ENCODE data around the gene TMOD3.
A peak's percentile ranks its signal among the peaks of the same experiment; 100 is the strongest.
"Not testable (repeated sequence)": the region's sequence is repeated elsewhere in the genome, so short reads cannot be mapped to it uniquely, and the experiment has no call there.

TMOD3 gene

DNA sequence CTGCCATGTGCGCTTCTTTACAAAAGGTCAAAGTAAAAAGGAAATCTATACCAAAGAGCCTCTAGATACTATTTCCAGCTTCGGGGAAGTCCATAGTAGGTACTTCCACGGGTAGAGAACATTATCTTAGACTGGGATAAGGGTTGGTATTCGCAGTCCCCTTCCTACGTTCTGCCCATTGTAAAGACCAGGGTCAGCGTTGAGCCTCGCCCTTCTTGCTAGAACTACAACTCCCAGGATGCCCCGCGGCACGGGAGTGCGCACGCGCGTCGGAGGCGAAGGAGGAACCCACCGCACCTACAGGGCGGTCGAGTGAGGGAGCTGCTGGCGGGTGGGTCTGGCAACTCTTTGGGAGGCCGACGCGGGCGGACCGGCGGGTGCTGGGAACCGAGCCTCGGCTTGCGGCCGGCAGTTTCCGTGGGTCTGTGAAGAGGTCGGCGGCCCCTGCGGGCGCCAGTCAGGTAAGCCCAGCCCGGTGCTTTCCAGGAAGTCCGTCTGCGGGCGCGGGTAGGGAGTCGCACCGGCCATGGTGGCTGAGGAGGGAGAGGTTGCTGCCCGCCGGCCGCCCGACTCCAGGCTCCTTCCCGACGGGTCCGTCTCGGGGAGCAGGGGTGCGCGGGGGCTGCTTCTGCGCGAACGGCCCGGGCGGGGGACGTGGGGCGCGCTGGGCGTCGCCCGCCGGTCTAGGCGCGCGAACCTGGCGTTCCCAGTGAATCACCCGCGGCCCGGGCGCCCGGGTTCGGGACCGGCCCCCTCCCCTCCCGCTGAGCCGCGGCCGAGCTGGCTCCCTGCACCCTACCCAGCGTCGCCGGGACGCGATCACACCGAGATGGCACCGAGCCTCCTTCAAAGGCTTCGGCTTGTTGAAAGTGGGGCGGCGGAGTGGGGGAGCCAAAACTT lies at the start of gene TMOD3:
Gene TMOD3, plus strand, starts transcription at position 278 of the 900 bp plus-strand sequence. CDS start 33,232 bp downstream, outside the sequence.
- DNase-seq: peak; percentile 90 to 92

DNA sequence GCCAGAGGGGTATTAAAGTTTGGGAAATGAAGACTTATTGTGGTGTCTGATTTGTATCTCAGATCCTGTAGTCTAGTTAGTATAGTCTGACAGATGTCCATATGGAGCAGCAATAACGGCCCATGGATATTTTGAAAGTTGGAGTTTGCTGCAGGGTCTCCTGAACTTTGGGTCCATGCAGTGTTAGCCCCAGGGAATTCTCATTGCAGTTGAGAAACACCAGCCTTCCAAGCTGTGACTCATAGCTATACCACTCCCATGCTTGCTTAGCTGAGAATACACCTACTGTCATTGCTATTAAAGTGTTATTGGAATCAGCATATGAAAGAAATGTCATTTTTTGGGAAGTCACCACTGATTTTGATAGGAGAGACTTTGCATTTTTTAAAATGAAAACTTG lies 48.8 kb upstream of the TMOD3 start:
- DNase-seq: no peak

DNA sequence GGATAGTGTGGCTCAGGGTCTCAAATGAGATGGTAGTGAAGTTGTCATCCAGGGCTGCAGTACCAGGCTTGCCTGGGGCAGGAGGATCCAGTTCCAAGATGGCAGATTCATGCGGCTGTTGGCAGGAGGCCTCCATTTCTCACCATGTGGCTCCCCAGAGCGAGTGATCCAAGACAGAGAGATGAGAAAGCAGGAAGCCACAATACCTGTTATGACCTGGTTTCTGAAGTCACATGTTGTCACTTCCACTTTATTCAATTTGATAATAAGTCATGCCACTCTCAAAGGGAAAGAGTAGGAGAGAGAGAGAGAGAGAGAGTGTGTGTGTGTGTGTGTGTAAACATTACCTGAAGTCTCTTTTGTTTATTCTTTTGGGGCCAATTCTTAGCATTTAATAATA lies 47.9 kb upstream of the TMOD3 start:
- no peak for DNase-seq

DNA sequence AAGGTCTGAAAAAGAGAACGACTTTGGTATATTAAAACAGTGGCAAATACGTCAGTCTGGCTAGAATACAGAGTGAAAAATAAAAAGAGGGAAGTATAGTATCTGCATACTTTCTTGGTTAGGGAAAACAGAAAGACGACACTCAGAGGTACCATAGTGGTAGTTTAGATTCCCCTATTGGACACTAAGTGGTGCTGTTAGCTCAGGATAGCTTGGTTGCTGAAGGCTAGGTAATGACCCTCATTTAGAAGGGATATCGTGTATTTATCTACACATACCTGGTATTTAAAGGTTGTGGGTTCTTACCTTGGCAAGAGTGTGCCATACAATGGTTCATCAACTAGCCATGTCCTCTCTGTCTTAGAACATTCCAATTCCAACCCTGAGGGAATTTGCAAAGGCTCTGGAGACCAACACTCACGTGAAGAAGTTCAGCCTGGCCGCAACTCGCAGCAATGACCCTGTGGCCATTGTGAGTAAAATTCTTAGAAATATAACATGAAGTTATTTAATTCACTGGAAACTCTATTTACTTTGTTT lies 47.0 kb upstream of the TMOD3 start:
- no peak for DNase-seq

DNA sequence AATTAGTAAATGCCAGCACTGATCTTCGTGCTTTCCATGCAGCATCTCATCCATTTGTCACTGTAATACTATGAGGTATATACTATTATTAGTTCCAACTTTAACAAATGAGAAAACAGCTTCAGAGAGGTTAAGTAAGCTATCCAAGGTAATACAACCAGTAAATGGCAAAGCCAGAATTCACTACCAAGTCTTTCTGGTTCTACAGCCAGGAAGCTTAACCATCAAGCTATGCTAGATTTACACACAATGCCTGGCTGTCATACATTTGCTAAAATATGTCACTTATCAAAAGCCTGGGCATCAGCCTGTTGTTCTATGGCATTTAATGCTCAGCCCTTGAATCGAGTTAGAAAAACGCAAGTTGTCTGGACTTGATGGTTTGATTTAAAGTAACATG lies 45.5 kb upstream of the TMOD3 start:
- no peak for DNase-seq

DNA sequence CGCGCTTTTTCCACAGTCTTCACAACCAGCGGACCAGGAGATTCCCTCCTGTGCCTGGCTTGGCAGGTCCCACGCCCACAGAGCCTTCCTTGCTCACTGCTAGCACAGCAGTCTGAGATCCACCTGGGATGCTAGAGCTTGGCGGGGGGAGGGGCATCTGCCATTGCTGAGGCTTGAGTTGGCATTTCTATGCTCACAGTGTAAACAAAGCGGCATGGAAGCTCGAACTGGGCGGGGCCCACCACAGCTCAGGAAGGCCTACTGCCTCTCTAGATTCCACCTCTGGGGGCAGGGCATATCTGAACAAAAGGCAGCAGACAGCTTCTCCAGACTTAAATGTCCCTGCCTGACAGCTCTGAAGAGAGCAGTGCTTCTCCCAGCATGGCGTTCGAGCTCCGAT lies 42.3 kb upstream of the TMOD3 start:
- not testable (repeated sequence) for DNase-seq

DNA sequence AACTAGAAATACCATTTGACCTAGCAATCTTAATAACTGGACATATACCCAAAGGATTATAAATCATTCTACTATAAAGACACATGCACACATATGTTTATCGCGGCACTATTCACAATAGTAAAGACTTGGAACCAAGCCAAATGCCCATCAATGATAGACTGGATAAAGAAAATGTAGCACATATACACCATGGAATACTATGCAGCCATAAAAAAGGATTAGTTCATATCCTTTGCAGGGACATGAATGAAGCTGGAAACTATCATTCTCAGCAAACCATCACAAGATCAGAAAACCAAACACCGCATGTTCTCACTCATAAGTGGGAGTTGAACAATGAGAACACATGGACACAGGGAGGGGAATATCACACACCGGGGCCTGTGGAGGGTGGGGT lies 37.0 kb upstream of the TMOD3 start:
- DNase-seq: not testable (repeated sequence)

DNA sequence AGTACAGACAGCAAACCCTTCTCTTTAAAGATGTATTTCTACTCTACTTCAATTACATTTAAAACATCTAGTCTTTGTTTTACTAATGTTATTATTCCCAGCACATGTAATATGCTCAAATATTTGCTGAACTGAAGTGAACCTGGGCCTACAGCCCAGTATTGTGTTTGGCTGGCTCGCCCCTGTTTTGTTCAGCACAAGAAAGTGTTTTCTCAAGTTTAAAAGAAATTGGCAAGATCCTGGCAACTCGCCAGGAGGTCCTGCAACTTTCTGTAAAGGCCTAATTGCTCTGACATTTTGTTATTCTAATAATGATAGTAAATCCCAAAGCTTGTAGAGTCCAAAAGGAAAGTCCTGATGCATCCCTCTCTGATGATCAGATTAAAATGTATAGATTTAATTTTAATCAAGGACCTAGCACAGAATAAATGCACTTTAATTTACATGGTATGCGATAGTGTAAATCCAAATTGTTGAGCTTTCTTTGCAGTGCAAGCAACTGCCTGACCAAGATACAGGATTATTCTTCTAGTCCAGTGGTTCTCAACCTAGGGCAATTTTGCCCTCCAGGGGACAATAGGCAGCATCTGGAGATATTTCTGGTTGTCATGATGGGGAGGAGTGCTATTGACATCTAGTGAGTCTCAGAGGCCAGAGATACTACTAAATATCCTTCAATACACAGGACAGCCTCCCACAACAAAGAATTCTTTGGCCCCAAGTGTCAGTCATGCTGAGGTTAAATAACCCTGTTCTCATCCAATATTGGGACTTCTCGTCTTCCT lies 35.7 kb upstream of the TMOD3 start:
- no peak for DNase-seq

DNA sequence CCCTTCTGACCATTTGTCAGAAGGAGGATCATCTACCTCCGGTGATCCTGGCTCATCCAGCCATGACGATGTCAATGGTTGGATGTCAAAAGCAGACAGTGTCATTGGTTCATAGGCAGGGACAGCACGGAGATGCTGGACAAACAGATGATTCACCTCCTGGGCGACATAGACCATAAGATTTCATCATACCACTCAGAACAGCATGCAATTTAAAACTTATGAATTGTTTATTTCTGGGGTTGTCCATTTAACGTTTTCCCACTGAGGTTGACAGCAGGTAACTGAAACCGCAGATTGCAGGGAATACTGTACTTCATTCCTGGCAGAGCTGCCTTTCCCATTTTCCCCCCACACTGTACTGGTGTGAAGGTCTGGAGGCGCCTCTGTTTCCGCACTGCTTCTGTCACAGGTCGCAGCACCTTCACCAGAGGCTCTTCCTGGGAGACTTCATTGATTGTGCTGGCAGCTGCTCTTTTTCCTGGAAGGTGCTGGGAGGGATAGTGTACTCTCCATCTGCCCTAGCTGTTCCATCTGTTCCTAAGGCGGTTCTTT lies 32.5 kb upstream of the TMOD3 start:
- no peak for DNase-seq

DNA sequence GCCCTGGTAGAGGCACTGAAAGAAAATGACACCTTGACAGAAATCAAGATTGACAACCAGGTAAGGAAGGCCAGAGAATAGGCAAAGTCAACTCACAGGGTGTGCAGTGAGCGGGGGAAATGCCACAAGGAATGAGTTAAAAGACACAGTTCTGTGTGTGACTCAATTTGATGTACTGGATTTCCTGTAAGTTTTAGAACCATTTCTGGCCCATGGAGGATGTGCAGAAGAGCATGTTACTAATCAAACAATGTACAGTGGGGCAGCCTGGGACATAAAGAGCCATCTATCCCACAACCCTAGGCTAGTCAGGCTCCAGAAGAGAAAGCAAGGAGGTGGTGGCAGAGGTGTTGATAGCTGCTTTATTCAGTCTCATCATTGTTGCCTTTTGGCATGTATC lies 31.2 kb upstream of the TMOD3 start:
- DNase-seq: no peak

DNA sequence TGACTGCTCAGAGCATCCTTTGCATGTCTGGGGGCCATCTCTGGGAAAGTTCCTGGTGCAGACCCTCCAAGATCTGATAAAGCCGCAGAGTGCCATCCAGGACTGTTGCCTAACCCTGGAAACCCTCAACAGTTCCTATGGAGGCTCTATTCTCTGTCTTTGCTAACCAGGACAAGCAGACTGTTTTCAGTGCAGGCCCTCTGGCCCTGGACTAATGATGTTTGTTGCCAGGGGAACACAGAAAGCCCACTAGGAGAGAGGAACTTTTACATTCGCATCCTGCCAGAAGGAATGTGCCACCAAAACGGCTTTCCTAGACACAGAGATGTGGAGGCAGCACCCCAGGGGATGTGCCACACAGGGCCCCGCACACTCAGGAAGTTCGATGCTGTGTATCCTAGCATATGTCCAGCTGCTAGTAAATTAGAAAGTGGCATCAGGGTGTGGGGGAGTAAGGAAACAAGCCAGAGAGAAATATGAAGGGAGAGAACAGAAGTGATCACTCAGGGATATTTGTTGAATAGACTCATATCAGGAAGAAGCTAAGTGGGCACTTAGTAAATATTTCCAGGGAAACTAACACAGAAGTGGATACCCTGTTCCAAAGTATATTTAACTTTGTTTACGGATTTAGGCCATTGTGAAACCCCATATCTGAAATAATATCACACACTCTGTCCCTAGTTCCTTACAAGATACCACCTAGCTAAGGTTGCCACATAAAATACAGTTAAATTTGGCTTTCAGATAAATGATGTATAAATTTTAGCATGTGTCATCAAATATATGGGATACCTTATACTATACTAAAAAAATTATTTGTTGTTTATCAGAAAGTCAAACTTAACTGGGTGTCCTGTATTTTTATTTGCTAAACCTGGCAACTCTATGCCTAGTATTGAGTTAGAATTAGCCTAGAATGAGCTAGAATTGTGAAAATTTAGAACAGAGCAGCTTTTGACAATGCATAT lies 29.9 kb upstream of the TMOD3 start:
- no peak for DNase-seq

DNA sequence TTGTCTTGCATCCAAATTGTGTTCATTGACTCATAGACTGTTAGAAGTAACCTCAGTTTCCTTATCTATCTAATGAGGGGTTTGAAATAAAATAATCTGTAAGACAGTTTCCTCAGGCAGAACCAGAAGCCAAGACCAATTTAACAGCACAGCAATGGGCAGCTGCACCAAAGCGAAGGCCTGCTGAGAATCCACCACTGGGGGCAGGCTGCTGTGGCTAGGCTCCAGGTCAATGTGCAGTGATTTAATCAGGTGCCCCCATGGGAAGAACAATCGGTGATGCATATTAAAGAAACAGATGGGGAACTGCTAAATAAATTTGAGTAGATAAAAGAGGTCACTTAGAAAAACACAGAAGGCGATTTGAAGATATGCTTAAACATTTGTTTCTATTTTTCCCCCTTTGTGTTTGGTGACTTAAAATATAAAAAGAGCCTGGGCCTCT lies 28.0 kb upstream of the TMOD3 start:
- DNase-seq: no peak

DNA sequence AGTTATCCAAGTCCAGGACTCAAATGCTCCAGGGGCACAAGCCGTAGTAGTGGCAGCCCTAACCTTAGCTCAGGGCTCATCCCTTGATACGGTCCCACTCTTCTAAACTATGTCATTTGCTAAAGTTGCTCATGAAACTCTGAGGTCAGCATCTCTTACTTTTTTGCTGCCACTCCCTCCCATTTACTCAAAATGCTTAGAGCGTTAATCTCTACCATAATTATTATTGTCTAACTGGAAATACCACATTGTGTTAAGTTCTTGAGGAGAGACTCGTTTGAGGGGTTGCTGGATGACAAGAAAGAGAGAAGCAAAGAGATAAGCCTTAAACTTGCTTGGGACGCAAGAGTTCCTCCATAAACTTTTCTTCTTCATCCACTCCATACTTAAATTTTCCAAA lies 26.9 kb upstream of the TMOD3 start:
- no peak for DNase-seq

DNA sequence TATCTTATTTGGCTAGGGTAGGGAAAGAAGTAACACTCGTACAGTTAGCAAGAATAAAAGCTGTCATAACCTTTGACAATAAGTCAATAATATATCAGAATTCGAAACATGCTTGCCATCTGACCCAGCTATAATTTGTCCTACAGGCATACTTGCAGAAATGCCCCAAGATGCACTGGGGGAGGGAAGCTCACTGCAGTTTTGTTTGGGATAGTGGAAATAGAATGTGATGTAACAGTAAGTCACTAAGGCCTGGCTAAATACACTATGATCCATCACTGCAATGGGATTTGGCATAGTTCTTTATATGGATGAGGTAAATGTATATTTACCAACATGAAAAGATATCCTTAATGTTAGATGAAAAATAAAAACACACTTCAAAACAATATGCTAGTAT lies 25.5 kb upstream of the TMOD3 start:
- DNase-seq: no peak

DNA sequence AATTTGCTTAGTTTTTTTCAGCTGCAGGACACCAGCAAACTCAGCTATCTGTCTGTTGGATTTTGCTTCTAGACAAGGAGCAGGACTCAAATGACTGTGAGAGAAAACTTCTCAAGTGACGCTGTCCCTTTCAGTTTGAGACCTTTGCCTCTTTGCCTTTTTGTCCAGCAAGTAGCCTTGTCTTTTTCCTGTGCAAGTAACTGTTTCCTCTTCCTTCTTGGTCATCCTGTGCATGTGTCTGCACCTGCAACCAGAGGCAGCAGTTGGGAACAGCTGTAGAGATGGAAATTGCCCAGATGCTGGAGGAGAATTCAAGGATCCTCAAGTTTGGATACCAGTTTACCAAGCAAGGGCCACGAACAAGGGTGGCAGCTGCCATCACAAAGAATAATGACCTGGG lies 23.3 kb upstream of the TMOD3 start:
- no peak for DNase-seq

DNA sequence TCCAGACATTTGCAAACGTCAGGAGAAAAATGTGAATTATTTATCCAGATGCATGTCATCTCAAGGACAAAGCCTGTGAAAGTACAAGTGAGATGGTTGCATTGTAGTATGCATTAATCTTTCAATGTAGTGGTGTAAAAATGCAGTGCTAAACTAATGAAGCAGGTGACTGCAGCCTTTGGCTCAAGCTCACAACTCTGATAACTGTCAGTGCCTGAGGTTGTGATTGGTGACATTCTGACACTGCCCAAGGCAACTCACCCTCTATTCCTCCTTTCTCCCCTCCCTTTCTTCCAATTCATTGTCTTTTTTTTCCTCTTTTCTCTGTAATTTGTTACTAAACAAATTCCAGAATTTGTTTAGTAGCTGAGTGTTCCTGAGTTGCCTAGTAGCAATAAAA lies 20.0 kb upstream of the TMOD3 start:
- DNase-seq: no peak

DNA sequence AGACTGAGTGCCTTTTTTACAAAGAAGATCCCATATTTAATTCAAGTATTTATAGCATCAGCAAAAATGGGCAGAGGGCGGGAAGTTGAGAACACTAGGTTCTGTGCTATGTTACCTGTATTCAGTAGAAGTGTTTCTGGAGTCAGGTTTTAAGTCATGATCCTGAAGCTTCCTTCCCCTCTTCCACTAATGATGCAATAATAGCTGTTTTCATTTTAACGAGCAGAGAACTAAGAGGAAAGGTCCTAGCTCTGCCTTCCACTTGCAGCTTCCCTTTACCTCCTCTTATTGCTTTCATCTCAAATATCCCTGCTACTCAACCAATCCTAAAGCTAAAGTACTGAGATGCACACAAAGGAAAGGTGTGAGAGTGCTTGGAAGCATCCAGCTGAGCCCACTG lies 16.9 kb upstream of the TMOD3 start:
- DNase-seq: no peak

DNA sequence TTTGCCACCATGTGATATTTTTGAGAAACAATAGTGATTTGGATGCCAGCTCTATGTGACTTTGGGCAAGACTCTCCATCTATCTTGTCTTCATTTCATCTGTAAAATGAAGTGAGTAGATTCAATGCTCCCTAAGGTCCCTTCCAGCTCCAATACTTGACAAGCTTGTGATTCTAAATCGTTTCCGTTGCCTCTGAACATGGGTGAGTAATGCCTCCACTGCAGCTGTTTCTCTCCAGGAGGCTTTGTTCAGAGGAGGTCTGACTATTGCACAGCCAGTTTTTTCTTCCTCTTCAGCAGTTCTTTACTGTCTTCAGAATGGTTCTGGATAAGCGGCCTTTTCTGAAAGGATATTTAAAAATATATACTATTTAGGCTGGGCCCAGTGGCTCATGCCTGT lies 14.8 kb upstream of the TMOD3 start:
- no peak for DNase-seq

DNA sequence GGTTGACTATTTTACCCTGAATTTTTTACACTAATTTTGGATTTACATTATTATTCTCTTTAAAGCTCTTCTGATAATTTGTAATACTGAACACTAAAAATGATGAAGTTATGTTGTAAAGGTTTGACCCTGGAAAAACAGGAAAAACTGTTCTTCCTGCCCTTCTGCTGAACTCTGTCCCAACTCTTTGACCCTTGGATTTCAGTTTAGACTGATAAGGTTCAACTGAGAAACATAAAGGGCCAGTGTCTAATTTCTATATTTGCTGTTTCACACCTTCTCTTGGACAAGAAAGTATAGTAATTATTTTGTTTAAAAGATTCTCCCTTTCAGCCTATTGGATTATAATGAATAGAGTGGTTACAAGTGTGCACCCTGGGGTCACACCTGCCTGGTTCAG lies 12.8 kb upstream of the TMOD3 start:
- DNase-seq: no peak

DNA sequence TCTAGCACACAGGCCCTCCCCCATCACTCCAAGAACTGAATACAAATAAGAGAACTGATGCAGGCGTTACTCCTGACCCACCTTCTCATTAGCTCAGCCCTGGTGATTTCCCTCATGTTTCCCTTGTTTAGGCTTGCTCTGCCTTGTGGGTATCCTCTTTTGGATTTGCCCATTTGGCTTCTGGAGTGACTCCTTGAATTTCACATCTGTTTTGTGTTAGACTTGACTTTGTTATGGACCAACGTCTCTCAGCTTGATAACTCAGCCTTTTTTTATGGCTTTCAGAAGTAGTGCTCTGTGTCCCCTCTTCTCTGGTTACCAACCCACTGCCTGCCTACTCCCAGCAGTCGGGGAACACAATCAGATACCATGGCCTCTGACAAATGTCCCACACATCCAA lies 11.3 kb upstream of the TMOD3 start:
- DNase-seq: no peak

DNA sequence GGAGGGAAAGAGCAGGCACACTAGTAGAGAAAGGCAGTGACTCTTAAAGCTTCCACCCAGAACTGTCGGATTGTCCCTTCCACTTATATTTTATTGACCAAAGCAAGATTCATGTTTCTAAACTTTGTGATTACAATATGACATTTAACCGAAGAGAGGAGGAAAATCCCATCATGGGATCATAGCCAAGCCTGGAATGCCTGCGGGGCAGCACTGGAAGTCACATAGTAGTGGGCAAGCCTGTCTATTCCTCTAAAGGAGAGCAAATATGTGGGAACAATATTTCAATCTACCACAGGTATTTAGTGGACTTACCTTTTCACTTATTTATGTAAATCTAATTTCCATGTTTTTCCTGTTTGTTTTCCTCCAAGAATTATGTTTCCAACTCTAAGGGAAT lies 3.8 kb upstream of the TMOD3 start:
- no peak for DNase-seq
